HG03175 (cell line): ENCODE results near the gene APLF.

Experiments used
- ATAC-seq: cut with Tn5 transposase; IDR thresholded peaks from one replicate; pipeline ENCODE4 v1.9.1; 2021; ENCODE audit warnings: mild to moderate bottlenecking, moderate library complexity; ENCODE audit not compliant: unreplicated experiment

APLF gene

DNA sequence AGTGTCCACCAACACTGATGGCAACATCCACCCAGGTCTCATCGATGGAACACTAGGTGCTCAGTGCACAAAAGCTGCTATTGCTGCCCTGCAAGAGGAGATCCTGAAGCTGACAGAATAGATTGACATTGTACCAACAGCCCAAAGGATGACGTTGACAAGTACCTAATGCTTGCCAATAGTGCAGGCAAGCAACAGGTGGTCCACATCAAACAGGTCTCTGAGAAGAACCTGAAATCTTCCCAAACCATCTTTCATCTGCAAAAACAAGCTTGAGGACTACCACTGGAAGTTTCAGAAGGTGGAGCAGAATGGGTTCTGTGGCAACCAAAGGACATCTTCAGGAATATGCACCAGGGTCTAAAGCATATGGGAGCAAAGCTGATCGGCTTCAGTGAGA, 160.2 kb downstream of the APLF start:
- no peak for ATAC-seq
